ENCODE data around the gene RANGAP1. TPM values are rescaled to one million over a fixed set of nuclear protein-coding genes. Genes with fewer than 3 reads are reported as not detected.

Gene RANGAP1
- total and polyA plus RNA-seq, 2 of the 13 experiments (the other 11 are each of a cell fraction or from before 2014, with no cell fraction given) = 51.8 to 83.9 TPM

- no peak for TF ChIP-seq HBP1 (CRISPR knock-in tag; IDR thresholded peaks at IDR 0.05; ENCODE audit: low read depth)
- TF ChIP-seq, protein P1, sequence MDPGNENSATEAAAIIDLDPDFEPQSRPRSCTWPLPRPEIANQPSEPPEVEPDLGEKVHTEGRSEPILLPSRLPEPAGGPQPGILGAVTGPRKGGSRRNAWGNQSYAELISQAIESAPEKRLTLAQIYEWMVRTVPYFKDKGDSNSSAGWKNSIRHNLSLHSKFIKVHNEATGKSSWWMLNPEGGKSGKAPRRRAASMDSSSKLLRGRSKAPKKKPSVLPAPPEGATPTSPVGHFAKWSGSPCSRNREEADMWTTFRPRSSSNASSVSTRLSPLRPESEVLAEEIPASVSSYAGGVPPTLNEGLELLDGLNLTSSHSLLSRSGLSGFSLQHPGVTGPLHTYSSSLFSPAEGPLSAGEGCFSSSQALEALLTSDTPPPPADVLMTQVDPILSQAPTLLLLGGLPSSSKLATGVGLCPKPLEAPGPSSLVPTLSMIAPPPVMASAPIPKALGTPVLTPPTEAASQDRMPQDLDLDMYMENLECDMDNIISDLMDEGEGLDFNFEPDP (CRISPR knock-in tag; conservative IDR thresholded peaks at IDR 0.05) = no peak
- TF ChIP-seq MXD4 (CRISPR knock-in tag; IDR thresholded peaks at IDR 0.05) = no peak
- no peak for TF ChIP-seq ZNF644 (CRISPR knock-in tag; IDR thresholded peaks at IDR 0.05; ENCODE audit: low read depth)
- no peak overlapping the region for H3K4me3 ChIP-seq (replicated peaks in 1 of 3; ENCODE audit: insufficient read depth in 1 of 3, low read depth in 2 of 3, low read length in 3 of 3)
- no peaks in the 10 kb centered on the region for H3K4me1 ChIP-seq (ENCODE audit: insufficient read depth, low read length)
- in situ Hi-C loops (cut with HindIII; ENCODE audit: extremely low pct_ligation_motif_present, low pct_unique_long_range_greater_than_20kb) = no loop called here
- H2AFZ ChIP-seq (ENCODE audit: low read length) = no peak overlapping the region
- H3K27me3 ChIP-seq (ENCODE audit: control insufficient read depth in 1 of 2, insufficient read depth in 2 of 2, low read length in 2 of 2) = no peaks in the 10 kb centered on the region; a peak in 1 of 5 replicates
- ChIA-PET POLR2A (no interaction called here), CTCF (ENCODE audit: low intra/inter-chr PET ratio, low total read pairs) (no interaction called here)
- no peak overlapping the region for H3K9ac ChIP-seq (ENCODE audit: insufficient read depth, low read depth, low read length)
- ATAC-seq (no peak), FAIRE-seq (no peak), DNase-seq (ENCODE audit: low spot score) (no peak)
- H3K9me3 ChIP-seq (ENCODE audit: low read length) = no peaks in the 10 kb centered on the region
- 100% methylated on average over 11 of the region's 11 CpGs for WGBS (ENCODE audit: low lambda C conversion rate)
- no peak overlapping the region for H3K27ac ChIP-seq (ENCODE audit: extremely low read length, insufficient read depth, low read length)
- peaks cover 37 to 54% of the 10 kb centered on the region in 2 experiments for H3K36me3 ChIP-seq (replicated peaks in 1 of 2; ENCODE audit: control insufficient read depth in 1 of 2, insufficient read depth in 2 of 2, low read length in 2 of 2)
- H3K4me2 ChIP-seq (ENCODE audit: low read depth, low read length) = no peak overlapping the region
- no TSS peak for BruUV-seq (replicated peaks)
- no peaks in the 10 kb centered on the region for H3K79me2 ChIP-seq (ENCODE audit: insufficient read depth, low read length)
- intact Hi-C loops (cut with micrococcal nuclease; ENCODE audit: unreplicated experiment) = no loop called here
- no peaks in the 10 kb centered on the region for H4K20me1 ChIP-seq (ENCODE audit: insufficient read depth, low read length)
Observed at GRCh38 chr22:41334951-41335635, 49.1 kb upstream of the RANGAP1 start.

GRCh38 chr22:41334215-41334614 is 48.2 kb upstream of the RANGAP1 start:
- FAIRE-seq = no peak
- in situ Hi-C loops (cut with HindIII; ENCODE audit: extremely low pct_ligation_motif_present, low pct_unique_long_range_greater_than_20kb) (no loop called here), intact Hi-C loops (cut with micrococcal nuclease; ENCODE audit: unreplicated experiment) (no loop called here)
- H3K27me3 ChIP-seq (ENCODE audit: control insufficient read depth in 1 of 2, insufficient read depth in 2 of 2, low read length in 2 of 2) = no peaks in the 10 kb centered on the region; a peak in 1 of 5 replicates
- no peak overlapping the region for H3K9ac ChIP-seq (ENCODE audit: insufficient read depth, low read depth, low read length)
- no peak overlapping the region for H3K27ac ChIP-seq (ENCODE audit: extremely low read length, insufficient read depth, low read length)
- no peak overlapping the region for H2AFZ ChIP-seq (ENCODE audit: low read length)
- H3K4me2 ChIP-seq (ENCODE audit: low read depth, low read length) = no peak overlapping the region
- H3K79me2 ChIP-seq (ENCODE audit: insufficient read depth, low read length) = no peaks in the 10 kb centered on the region
- H3K4me1 ChIP-seq (ENCODE audit: insufficient read depth, low read length) = no peaks in the 10 kb centered on the region
- BruUV-seq (replicated peaks) = no TSS peak
- peaks cover 32 to 55% of the 10 kb centered on the region in 2 experiments for H3K36me3 ChIP-seq (replicated peaks in 1 of 2; ENCODE audit: control insufficient read depth in 1 of 2, insufficient read depth in 2 of 2, low read length in 2 of 2)
- no peaks in the 10 kb centered on the region for H3K9me3 ChIP-seq (ENCODE audit: low read length)
- no peak for ATAC-seq
- 100% methylated on average over 2 of the region's 3 CpGs for WGBS (ENCODE audit: low lambda C conversion rate)
- DNase-seq (ENCODE audit: low spot score) = no peak
- POLR2A ChIA-PET = no interaction called here
- H3K4me3 ChIP-seq (replicated peaks in 1 of 3; ENCODE audit: insufficient read depth in 1 of 3, low read depth in 2 of 3, low read length in 3 of 3) = no peak overlapping the region
- H4K20me1 ChIP-seq (ENCODE audit: insufficient read depth, low read length) = no peaks in the 10 kb centered on the region
- CTCF ChIA-PET (ENCODE audit: low intra/inter-chr PET ratio, low total read pairs) = no interaction called here
- TF ChIP-seq ZNF850 (CRISPR knock-in tag; conservative IDR thresholded peaks at IDR 0.05) (no peak), DMTF1 (CRISPR knock-in tag; IDR thresholded peaks at IDR 0.05) (no peak), HINFP (CRISPR knock-in tag; IDR thresholded peaks at IDR 0.05; ENCODE audit: low read depth) (no peak), FLYWCH1 (CRISPR knock-in tag; IDR thresholded peaks at IDR 0.05) (no peak)
